DMS53 treated with DMSO at 0.1 percent for 48 hours (cell line): ENCODE measurements around the gene TYW5.

ENCODE experiments used
- DNase-seq: peaks from one replicate; lab custom pipeline; 2025; ENCODE audit not compliant: unreplicated experiment; lab: John Stamatoyannopoulos, UW

TYW5 gene

DNA sequence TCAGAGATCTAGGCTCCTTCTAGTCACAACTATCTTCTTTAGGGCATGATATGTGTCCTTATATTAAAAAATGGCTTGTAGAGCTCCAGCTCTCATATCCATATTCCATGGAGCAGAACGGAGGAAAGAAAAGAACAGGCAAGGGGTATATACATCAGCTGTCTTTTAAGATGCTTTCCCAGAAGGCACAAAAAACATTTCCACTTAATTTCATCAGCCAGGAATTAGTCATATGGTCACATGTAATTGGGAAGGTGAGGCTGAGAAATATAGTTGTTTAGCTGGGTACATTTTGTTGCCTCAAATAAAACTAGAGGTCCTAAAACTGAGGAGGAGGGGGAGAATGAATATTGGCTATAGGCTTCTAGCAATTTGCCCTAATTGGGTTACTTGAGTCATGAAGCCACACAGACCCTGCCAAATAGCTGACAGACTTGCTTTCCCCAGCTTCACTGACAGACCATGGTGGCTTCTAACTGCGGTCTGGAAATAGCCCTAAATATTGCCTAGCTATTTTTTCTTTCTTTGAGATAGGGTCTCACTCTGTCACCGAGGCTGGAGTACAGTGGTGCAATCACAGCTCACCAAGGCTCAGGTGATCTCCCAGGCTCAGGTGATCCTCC is 20.1 kb upstream of the TYW5 start:
- no peak for DNase-seq

DNA sequence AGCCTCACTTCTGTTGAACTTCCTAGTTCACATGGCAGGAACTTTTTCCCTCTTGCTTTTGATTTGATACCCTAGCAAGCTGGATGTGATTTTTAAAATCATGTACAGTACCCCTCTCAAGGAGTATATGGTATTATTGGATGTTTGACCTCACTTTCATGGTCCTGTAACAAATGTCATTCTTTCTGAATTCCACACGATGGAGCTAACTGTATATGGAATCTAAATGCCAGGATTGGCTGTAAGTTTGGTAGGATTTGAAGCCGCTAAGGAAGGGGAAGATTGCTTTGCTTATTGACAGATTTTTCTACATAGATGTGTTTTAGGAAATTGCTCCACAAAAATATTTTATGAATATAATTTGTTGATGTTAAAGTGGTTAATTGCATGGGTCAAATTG is 18.4 kb upstream of the TYW5 start:
- DNase-seq = peak; percentile 53

DNA sequence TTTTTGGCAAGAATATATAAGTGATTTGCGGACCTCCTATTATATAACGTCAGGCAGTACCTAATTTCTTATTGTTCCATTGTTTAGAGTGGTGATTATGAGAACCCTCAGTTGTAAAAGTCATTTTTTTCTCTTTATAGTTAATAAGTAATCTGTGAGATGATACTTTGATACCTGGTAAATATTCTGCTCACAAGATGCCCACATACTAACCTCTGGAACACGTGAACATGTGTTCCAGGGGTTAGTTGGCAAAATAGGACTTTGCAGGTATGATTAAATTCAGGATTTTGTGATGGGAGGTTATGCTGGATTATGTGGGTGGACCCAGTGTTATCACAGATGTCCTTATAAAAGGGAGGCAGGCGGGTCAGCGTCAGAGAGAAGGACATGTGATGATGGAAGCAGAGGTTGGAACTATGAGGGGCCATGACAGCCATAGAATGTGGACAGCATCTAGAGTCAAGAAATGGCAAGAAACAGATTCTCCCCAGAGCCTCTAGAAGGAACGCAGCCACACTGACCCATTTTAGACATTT is 16.9 kb upstream of the TYW5 start:
- no peak for DNase-seq

DNA sequence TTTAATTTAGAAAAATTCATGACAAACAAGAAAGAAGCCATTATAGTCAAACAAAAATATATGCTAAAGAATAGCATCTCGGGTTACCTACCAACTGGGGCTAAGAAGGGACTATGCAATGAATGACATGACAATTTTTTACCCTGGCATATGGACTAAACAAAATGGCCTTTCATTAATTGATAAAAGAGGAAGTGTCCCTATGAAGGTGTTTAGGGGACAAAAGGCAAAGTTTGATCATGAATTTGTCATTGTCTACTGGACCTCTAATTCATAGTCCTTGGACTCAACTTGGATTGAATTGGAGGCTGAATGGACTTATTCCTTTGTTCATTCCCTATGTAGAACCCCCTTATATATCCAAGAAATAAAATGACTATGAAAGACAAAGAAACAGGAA is 12.8 kb upstream of the TYW5 start:
- no peak for DNase-seq

DNA sequence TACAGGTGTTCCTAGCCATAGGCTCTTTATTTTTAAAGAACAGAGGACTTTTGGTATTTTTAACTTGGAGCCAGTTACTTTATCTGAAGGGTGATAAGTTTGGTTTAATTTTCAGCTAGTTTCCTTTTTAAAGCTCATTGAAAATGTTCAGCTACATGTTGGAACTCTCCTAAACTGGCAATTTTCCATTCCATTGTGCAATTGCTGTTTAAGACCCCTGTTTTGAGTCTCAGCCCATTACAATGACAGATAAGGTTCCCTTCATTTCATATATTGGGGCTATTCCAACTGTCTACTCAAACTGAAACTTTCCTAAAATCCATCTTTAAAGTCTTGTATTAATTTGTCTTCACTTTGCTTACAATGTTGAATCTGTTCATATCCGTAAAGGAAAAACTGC is 11.7 kb upstream of the TYW5 start:
- no peak for DNase-seq

DNA sequence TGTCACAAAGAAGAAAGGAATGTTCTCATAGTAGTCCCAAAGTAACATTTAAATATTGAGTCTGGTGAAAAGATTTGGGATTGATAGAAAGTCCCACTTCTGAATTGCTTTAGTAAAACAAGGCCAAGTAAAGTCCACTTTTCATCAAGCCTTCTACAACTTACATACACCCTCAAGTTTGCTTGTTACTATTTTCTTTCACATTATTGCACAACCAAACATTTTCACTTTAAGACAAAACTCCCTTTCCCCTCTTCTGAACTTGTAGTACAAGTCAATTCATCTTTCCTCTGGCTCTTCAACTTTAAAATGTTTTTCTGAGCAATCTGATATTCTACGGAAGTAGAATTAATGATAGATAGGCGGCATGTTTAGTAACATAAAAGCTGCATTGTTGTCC is 11.1 kb upstream of the TYW5 start:
- DNase-seq = no peak

DNA sequence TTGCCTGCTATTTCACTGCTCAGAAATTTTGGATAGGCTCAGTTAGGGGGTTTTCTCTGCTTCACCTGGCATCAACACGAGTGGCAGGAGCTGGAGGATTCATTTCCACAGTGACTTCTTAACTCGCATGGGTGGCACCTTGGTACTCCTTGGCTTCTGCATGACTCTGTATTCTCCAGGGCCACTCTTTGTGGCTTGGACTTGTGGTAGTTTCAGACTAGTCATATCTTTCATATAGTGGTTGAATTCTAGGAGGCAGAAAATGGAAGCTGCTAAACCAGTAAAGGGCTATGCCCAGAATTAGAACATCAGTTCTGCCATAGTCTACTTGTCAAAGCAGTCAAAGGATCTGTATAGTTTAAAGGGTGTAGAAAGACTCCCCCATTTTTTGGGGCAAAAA is 6.9 kb upstream of the TYW5 start:
- DNase-seq = no peak

DNA sequence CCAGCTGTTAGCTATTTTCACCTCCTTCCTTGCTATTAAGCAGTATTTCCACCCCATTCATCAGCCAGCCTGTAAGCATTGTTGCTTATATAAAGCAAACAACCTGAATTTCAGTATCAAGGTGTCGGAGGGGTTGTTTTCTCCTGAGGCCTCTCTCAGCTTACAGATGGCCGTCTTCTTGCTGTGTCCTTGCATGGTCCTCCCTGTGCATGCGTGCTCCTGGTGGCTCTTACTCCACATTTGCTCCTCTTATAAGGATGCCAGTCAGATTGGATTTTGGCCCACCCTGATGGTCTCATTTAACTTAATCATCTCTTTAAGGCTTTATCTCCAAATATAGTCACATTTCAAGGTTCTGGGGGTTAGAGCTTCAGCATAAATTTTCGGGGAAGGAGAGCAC is 2.7 kb upstream of the TYW5 start:
- no peak for DNase-seq

DNA sequence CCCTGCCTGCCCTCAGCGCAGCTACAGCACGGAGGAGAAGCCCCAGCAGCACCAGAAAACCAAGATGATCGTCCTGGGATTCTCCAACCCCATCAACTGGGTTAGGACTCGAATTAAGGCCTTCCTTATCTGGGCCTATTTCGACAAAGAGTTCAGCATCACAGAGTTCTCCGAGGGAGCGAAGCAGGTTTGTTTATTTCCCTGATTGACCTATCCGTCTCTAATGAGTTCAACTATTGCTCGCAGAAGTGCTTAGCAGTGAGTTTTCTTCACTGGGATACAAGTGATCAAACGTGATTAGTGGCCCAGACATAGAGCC is 730 bp upstream of the TYW5 start:
- DNase-seq = no peak

GRCh38 chr2:199955007-199955338 is 318 bp downstream of the TYW5 start:
- DNase-seq = peak; percentile 44

- DNase-seq = no peak
Observed at GRCh38 chr2:199951023-199951422, 4.3 kb downstream of the TYW5 start.

DNA sequence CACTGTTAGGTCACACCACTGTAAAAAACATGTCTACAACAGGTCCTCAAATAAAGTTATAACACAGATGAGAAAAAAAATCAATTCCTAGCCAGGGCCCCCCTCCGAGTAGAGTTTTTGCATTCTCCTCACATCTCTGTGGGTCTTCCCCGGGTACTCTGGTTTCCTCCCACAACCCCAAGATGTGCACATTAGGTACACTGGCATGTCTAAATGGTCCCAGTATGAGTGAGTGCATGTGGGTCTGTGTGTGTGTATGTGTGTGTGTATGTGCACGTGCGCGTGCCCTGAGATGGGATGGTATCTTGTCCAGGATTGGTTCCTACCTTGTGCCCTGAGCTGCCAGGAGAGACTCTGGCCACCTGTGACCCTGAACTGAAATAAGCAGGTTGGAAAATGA is 4.9 kb downstream of the TYW5 start:
- DNase-seq = no peak

GRCh38 chr2:199946836-199947235 is 8.5 kb downstream of the TYW5 start:
- DNase-seq = no peak

DNA sequence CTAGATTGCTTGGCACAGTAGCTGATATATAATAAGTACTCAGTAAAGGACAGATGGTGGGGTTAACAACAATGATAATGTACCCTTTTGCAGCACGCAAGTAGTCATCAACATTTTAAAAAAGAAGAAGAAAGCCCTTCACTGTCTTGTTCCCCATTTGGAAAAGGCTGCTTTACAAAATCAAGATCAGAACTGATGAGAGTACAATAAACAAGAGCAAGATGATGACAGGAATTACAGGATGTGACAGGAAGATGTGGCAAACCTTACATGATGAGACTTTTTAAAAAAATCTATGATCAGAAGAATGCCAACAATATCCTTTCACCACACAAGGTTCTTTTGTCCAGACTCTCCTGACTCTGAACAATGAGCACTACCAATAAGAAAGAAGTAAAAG is 9.1 kb downstream of the TYW5 start:
- no peak for DNase-seq

DNA sequence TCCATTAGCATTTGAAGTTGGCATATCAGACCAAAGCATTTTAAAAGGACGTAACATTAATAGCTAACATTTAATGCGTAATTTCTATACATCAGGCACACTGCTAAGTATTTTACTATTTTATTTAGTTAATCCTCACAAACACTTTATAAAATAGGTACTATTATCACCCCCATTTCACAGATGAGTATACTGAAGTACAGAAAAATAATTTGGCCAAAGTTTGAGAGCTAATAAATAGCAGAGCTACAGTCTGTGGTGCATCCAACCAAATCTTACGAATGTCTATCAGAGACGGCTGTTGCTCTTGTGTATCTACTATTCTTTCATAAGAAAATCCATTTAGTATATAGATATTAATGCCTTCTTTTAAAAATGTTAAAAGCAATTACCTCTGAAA is 11.9 kb downstream of the TYW5 start:
- DNase-seq = no peak

DNA sequence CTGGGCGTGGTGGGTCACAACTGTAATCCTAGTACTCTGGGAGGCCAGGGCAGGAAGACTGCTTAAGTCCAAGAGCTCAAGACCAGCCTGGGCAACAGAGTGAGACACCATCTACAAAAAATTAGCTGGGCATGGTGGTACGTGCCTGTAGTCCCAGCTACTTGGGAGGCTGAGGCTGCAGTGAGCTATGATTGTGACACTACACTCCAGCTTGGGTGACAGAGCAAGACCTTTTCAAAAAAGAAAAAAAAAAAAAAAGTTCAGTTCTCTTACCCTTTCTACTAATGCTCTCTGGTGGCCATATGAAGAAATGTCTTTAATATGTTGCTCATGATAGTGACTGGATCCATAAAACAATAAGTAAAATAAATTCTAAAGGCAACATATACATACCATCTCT is 14.9 kb downstream of the TYW5 start:
- DNase-seq = peak; percentile 51

DNA sequence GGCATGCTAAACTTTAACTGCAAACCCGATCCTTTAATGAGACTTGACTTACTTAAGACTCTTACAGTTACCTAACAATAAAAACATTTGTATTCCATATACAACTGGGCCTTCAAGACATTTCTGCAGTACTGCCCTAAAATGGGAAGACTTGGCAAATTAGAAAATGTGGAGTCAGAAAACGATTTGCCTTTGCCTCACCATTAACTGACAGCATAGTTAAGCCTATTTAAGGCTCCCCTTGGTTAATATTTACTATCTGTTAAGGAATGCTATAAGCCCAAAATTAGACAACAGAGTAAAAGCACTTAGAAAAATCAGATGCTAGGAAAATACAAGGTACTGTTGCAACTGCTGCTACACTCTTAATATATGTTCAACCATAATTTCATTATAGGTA is 18.7 kb downstream of the TYW5 start:
- no peak for DNase-seq

DNA sequence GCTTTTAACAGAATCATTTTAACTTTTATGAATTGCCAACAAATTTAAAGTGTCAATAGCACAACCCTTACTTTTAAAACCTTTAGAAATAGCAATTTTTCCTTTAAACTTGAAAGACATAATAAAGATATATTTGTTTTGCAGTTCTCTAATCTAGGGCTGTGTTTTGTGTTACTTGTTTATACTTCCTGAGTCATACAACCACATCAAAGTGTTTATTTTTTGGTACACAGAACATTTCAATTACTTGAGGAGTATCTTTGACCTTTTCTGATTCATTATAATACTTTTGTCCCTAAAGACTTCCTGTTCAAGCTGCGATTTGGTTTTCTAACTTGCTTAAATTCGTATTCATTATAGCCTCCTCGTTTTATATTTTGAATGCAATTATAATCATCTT is 21.8 kb downstream of the TYW5 start:
- peak; percentile 30 for DNase-seq

GRCh38 chr2:199932312-199932855 is 22.9 kb downstream of the TYW5 start:
- DNase-seq = no peak

DNA sequence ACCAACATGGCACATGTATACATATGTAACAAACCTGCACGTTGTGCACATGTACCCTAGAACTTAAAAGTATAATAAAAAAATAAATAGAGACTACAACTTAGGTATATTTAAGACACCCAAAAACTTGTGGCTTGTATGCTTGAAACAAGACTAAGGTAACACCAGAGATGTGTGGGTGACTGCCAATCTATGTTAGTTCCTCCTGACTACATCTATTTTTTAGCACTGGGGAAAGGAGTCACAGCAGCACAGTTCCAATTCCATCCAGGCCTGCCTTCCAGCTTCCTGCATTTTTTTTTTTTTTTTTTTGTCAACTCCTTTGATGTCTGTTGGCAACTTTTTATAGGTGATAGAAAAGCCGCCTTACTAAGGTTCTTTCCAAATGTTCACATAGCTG is 26.0 kb downstream of the TYW5 start:
- DNase-seq = no peak

- DNase-seq = no peak
Observed at GRCh38 chr2:199928626-199929025, 26.7 kb downstream of the TYW5 start.

GRCh38 chr2:199928226-199928625 is 27.1 kb downstream of the TYW5 start:
- DNase-seq = no peak

GRCh38 chr2:199926806-199927205 is 28.5 kb downstream of the TYW5 start:
- no peak for DNase-seq
